Left lung (tissue), 10 donors: Measurements from ENCODE around the gene ACOX3. TPM values are rescaled to one million over a fixed set of nuclear protein-coding genes. Genes with fewer than 3 reads are reported as not detected.
"Not testable (repeated sequence)": the region's sequence is repeated elsewhere in the genome, so short reads cannot be mapped to it uniquely, and the experiment has no call there.

Source experiments
- ATAC-seq: fragments of 200-7000 bp; cut with Tn5 transposase; one replicate; pipeline ENCODE4 v1.9.1; 2020; ENCODE audit warnings: moderate library complexity
- DNase-seq, 4 donors: peaks; one replicate each; pipeline ENCODE4 v3.0.0-alpha.2; 2013 to 2020
- H3K27ac ChIP-seq, 2 donors: fragments of 200-600 bp; sonication (generic) in 1 of 2; one replicate each; pipeline versions ENCODE4 v1.5.0 to v1.8.0; 2020 to 2021
- H3K27me3 ChIP-seq, 2 donors: fragments of 200-600 bp; sonication (generic) in 1 of 2; one replicate each; pipeline versions ENCODE4 v1.5.0 to v1.8.0; 2020 to 2021
- H3K36me3 ChIP-seq, 2 donors: fragments of 200-600 bp; sonication (generic) in 1 of 2; one replicate each; pipeline versions ENCODE4 v1.5.0 to v1.8.0; 2020 to 2021
- H3K4me1 ChIP-seq, 2 donors: fragments of 200-600 bp; one replicate each; pipeline ENCODE4 v1.8.0; 2021
- H3K4me3 ChIP-seq, 2 donors: fragments of 200-600 bp; sonication (generic) in 1 of 2; one replicate each; pipeline versions ENCODE4 v1.5.0 to v1.8.0; 2020 to 2021; ENCODE audit warnings: mild to moderate bottlenecking in 1 of 2
- H3K9me3 ChIP-seq, 2 donors: fragments of 200-600 bp; sonication (generic) in 1 of 2; one replicate each; pipeline versions ENCODE4 v1.5.0 to v1.8.0; 2020 to 2021
- intact Hi-C, 2 donors: fragments of 100-400 bp; cut with DNase I; formaldehyde crosslinking; loops; one replicate each; pipeline versions ENCODE4 v1.11.2 to v1.14.2; 2022
- polyA plus RNA-seq, 6 donors: library from polyadenylated mRNA; unstranded; fragments of 120-200 nt; gene quantifications; one replicate each; pipeline ENCODE4 v1.2.1, GENCODE V29; 2013; ENCODE audit not compliant: insufficient read length in 6 of 6
- total RNA-seq, 2 donors: library from RNA; stranded (reverse); fragmentation: NEBNext Ultra II Directional; extraction: Animal tissue kit (Norgen Biotek cat#: 25700); gene quantifications; one replicate each; pipeline ENCODE4 v1.2.1, GENCODE V29; 2021
- TF ChIP-seq, protein P1 (sequence below), 2 donors: fragments of 200-600 bp; sonication (generic) in 1 of 2; IDR thresholded peaks; one replicate each; pipeline versions ENCODE4 v1.5.0 to v1.8.0; 2021; ENCODE audit warnings: antibody characterized with exemption in 2 of 2
- donor health status: DM: no; HTN: yes; CAD: no.
- donor health status: DM: no; HTN: no; CAD: no.

Gene ACOX3
- total and polyA plus RNA-seq, 8 donors: 19.9 to 31.7 (median 23.4) TPM

DNA sequence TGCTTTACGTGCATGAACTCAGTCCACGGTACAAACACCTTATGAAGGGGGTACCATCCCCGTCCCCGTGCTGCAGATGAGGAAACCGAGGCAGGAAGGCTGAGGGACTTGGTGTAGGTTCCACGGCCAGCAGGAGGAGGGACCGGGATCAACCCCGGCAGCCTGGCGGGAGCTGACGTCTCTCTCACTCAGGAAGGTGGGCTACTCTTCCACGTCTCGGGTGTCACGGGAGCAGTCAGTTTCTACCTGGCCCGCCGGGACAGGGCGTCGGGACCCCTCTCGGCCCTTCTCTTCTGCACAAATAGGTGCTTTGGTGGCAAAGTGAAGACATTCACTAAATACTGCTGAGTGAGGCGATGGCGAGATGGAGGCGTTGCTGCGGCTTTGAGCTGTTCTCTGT lies 53.3 kb downstream of the ACOX3 start:
- intact Hi-C loops: no loop called here
- peak in 1 of 4 donors; percentile 53 for DNase-seq
- Histone ChIP-seq H3K36me3 (peaks cover 0 to 86% of the 10 kb centered on the region in 2 donors), H3K27ac (no peak overlapping the region), H3K27me3 (no peaks in the 10 kb centered on the region), H3K4me1 (peaks cover 0 to 4% of the 10 kb centered on the region in 2 donors), H3K9me3 (no peaks in the 10 kb centered on the region), H3K4me3 (no peak overlapping the region)
- ATAC-seq: no peak
- TF ChIP-seq, protein P1, sequence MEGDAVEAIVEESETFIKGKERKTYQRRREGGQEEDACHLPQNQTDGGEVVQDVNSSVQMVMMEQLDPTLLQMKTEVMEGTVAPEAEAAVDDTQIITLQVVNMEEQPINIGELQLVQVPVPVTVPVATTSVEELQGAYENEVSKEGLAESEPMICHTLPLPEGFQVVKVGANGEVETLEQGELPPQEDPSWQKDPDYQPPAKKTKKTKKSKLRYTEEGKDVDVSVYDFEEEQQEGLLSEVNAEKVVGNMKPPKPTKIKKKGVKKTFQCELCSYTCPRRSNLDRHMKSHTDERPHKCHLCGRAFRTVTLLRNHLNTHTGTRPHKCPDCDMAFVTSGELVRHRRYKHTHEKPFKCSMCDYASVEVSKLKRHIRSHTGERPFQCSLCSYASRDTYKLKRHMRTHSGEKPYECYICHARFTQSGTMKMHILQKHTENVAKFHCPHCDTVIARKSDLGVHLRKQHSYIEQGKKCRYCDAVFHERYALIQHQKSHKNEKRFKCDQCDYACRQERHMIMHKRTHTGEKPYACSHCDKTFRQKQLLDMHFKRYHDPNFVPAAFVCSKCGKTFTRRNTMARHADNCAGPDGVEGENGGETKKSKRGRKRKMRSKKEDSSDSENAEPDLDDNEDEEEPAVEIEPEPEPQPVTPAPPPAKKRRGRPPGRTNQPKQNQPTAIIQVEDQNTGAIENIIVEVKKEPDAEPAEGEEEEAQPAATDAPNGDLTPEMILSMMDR (IDR thresholded peaks at IDR 0.05): no peak

DNA sequence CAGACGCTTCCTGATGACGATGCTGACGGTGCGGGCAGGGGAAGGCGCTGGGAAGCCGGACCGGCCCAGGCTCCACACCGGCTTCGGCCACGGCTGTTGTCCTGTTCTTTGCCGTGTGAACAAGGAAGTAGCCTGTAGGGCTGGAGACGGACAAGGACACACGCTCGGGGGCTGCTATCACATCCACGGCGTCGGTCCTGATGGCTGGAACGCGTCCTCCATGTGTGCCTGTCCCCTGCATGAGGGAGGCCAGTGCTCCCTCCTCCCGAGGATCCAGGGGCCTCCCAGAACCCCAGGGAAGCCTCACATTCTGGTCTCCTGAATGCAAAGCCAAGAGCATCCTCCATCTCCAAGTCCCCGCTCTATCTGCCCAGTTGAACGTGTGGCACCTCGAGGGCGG lies 53.8 kb downstream of the ACOX3 start:
- Histone ChIP-seq H3K27ac (no peak overlapping the region), H3K4me3 (no peak overlapping the region), H3K9me3 (no peaks in the 10 kb centered on the region), H3K27me3 (no peaks in the 10 kb centered on the region), H3K4me1 (peaks cover 0 to 4% of the 10 kb centered on the region in 2 donors), H3K36me3 (peaks cover 0 to 82% of the 10 kb centered on the region in 2 donors)
- intact Hi-C loops: no loop called here
- DNase-seq (peak in 1 of 4 donors; percentile 68), ATAC-seq (no peak)
- TF ChIP-seq, protein P1 (IDR thresholded peaks at IDR 0.05): no peak

DNA sequence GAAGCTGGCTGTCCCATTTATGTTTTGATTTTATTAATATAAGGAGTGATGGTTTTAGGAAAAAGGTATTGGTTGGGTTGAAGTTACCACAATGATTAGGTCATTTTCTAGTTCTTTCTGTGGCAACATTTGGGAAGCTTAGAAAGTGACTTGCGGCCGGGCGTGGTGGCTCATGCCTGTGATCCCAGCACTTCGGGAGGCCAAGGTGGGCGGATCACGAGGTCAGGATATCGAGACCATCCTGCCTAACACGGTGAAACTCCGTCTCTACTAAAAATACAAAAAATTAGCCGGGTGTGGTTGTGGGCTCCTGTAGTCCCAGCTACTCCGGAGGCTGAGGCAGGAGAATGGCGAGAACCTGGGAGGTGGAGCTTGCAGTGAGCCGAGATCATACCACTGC lies 54.4 kb downstream of the ACOX3 start:
- H3K9me3 ChIP-seq, intact Hi-C loops, H3K27ac ChIP-seq, H3K4me3 ChIP-seq, ATAC-seq, H3K27me3 ChIP-seq, DNase-seq, H3K4me1 ChIP-seq: not testable (repeated sequence)
- peaks cover 0 to 78% of the 10 kb centered on the region in 2 donors for H3K36me3 ChIP-seq

DNA sequence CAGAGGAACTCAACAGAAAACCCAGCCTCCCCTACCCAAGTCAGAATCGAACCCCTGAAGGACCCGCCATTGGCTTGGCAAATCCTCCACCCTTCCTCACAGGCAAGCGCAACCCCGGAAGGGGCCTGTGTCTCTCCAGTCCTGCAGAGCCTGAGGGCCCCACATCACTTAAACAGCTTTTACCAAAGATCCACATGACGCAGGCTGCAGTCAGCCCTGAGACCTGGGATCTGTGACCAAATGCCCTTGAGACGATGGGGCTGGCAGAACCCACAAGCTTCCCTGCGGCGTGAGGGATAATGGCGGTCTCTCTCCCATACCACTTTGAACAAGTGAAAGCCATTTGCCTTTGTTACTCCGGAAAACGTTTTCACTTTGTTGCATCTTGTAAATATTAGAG lies 54.9 kb downstream of the ACOX3 start:
- Histone ChIP-seq H3K4me1 (peaks cover 0 to 4% of the 10 kb centered on the region in 2 donors), H3K36me3 (peaks cover 0 to 78% of the 10 kb centered on the region in 2 donors), H3K4me3 (no peak overlapping the region), H3K27ac (no peak overlapping the region), H3K9me3 (no peaks in the 10 kb centered on the region), H3K27me3 (no peaks in the 10 kb centered on the region)
- DNase-seq (peak in 1 of 4 donors; percentile 28), ATAC-seq (no peak)
- TF ChIP-seq, protein P1 (IDR thresholded peaks at IDR 0.05): no peak
- intact Hi-C loops: no loop called here

DNA sequence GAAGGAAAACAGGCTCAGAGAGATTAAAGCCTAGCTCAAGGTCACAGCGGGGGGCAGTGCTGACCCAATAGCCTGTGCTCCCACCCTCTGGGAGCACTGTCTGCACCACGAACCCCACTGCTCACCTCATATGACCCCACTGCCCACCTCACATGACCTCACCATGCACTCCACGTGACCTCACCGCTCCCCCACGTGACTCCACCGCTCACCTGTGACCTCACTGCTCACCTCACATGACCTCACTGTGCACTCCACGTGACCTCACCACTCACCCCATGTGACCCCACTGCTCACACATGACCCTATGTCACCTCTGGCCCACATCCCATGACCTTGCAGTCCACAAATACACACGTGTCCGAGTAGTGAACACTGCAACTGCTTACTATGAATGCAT lies 55.4 kb downstream of the ACOX3 start:
- DNase-seq (no peak), ATAC-seq (no peak)
- Histone ChIP-seq H3K4me1 (peaks cover 0 to 4% of the 10 kb centered on the region in 2 donors), H3K36me3 (peaks cover 0 to 78% of the 10 kb centered on the region in 2 donors), H3K4me3 (no peak overlapping the region), H3K27ac (no peak overlapping the region), H3K9me3 (no peaks in the 10 kb centered on the region), H3K27me3 (no peaks in the 10 kb centered on the region)
- intact Hi-C loops: no loop called here
- TF ChIP-seq, protein P1 (IDR thresholded peaks at IDR 0.05): no peak
